RCC 7860 (cell line): ENCODE results near the gene RBL1.
A peak's percentile ranks its signal among the peaks of the same experiment; 100 is the strongest.

Experiments
- DNase-seq: peaks from one replicate; pipeline ENCODE4 v3.0.0-alpha.2; 2015; ENCODE audit warnings: low spot score
- FAIRE-seq: peaks from 2 replicates; lab custom pipeline; 2012; peaks lifted over from hg19 to GRCh38; lab: Jason Lieb, UNC

RBL1 gene

DNA sequence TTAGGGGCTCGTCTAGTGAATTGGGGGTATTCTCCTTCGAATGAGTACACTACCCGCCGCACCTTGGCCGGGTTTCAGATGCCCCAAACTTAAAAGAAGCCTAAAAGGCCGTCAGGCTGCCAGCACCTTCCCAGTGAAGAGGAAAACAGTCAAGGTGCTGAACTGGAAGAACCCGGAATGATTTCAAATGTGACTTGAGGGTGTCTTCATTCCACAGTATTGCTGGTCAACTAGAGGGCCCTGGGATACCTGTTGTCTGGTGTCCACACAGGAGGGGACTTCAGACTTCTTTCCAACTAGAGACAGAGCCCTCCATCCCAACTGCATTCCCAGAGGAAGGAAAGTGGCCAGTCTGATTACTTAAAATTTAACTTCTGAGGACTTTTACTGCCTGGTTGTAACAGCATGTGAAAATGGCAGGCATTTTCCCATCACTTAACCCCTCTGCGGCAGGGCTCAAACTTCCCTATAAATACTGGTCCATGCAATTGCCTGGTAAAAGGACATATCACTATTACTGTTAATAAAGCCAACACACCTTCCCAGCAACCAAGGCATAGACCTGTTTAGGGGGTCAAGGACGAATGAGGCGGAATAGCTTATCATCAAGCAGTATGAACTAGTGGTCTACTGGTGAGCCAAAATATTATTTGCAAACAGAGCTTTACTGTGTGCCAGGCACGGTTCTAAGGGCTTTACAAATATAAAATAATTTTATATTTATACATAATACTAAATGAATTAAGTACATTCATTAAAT lies 143.6 kb downstream of the RBL1 start:
- DNase-seq, result no peak
- no peak for FAIRE-seq

DNA sequence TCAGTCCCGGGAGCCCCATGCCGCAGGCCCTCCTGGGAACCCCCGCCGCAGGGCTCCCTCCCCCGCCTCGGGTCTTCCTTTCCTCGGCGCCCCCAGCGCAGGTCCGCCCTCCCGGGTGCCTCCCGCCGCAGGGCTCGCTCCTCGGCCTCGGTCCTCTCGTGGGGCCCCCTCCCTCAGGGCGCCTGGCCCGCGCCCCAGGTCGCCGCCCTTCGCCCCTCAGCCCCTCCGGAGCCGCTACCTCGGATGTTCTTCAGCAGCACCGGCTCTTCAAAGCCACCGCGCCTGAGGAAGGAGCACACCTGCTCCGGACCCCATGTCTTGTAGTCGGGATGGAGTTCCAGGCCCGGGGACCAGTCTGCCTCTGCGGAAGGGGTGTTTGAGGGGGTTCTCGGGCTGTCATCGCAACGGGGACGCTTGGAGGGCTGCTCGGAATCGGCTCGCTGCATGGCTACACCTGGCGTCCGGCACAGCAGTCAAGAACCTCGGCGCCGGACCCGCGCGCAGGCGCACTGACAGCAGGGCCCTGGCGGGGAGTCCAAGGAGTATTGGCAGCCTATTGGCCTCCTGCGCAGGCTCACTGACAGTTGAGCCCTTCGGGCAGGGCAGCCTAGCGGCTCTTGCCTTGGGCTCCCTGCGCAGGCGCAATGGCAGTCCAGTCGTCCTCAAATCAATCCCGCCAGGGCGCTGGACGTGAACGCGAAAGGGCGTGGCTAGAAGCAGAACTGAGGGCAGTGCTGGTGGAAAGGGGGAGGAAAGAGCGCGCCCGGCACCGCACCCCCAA lies 144.4 kb downstream of the RBL1 start, which contains the start of gene SAMHD1:
Gene SAMHD1, minus strand, starts transcription at position 511 of the 781 bp plus-strand sequence. Its CDS starts 65 bp downstream, at position 446.
- FAIRE-seq (peak; percentile 58), DNase-seq (peak; percentile 99)

DNA sequence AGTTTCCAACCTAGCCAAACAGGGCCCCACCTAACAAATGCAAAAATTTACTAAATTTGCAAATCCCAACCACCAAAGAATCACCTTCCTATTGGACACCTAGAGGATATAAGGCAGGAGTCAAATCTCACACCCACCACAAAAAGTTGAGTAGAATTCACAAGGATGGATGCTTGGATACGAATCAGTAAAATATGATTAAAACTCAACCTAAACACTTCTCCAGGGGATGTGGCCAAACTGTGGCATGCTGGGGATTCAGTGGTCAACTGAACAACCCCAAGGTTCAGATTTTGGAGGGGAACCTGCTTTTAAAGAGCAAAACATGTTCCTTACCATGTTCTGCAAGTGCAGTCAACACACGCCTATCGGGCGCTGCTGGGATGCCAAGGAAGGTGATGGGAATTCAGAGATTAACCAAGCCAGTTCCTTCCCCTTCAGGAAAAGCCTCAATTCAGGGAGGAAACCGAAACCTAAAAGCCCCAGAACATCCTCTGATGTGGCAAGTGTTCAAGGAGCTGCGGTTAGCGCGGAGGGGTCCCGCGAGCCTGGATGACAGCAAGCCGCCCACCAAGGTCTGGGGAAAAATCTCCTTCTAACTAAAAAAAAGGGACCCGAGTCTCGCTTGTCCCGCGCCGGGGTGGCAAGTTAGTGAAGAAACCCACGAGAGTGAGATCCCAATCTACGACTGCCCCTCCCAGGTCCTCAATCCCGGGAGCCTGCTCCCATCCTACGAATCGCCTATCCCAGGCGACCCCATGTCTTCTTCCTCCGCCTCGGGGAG lies 145.2 kb downstream of the RBL1 start:
- FAIRE-seq, result no peak
- DNase-seq, result no peak
